ENCODE data around the gene KDM4D.

The KDM4D gene

DNA sequence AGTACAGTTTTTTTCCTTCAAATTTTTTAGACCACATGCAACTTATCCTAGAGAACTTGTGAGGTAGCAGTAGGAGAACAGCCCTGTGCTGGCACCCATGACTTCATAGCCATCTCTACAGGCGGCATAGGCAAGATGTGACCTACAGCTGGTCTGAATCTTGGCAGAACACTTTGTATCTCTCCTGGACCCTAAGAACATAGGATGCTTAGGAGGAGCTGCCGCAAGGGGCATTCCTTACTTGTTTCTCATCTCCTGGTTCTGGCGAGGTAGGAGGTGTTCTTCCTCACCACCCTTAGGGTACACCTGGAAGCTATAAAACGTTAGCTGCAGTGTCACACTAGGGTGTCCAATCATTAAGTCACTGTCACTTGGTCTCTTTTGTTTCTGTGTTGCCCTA, 16.5 kb upstream of the KDM4D start:
- no peak overlapping the region for H3K27ac ChIP-seq (ENCODE audit: insufficient read depth, low read length, poor library complexity, severe bottlenecking)
- no peaks in the 10 kb centered on the region for H3K9me3 ChIP-seq (ENCODE audit: control insufficient read depth, low read length)
- H3K27me3 ChIP-seq (replicated peaks; ENCODE audit: control insufficient read depth, insufficient read depth, low read length, poor library complexity, severe bottlenecking) = no peaks in the 10 kb centered on the region
- peaks cover 17% of the 10 kb centered on the region for H3K36me3 ChIP-seq (ENCODE audit: control insufficient read depth, insufficient read depth, low read length)
- no peaks in the 10 kb centered on the region for H3K4me1 ChIP-seq (ENCODE audit: control insufficient read depth, insufficient read depth, low read length, poor library complexity, severe bottlenecking)
- DNase-seq = no peak
- H3K4me3 ChIP-seq (ENCODE audit: insufficient read depth, low read depth, low read length, poor library complexity, severe bottlenecking) = no peak overlapping the region

- Histone ChIP-seq H3K27me3 (replicated peaks; ENCODE audit: control insufficient read depth, insufficient read depth, low read length, poor library complexity, severe bottlenecking) (no peaks in the 10 kb centered on the region), H3K36me3 (ENCODE audit: control insufficient read depth, insufficient read depth, low read length) (peaks cover 29% of the 10 kb centered on the region), H3K4me3 (ENCODE audit: insufficient read depth, low read depth, low read length, poor library complexity, severe bottlenecking) (no peak overlapping the region), H3K27ac (ENCODE audit: insufficient read depth, low read length, poor library complexity, severe bottlenecking) (no peak overlapping the region), H3K4me1 (ENCODE audit: control insufficient read depth, insufficient read depth, low read length, poor library complexity, severe bottlenecking) (no peaks in the 10 kb centered on the region), H3K9me3 (ENCODE audit: control insufficient read depth, low read length) (no peaks in the 10 kb centered on the region)
- DNase-seq = no peak
Measured at GRCh38 chr11:94958121-94958696, 15.3 kb upstream of the KDM4D start.

DNA sequence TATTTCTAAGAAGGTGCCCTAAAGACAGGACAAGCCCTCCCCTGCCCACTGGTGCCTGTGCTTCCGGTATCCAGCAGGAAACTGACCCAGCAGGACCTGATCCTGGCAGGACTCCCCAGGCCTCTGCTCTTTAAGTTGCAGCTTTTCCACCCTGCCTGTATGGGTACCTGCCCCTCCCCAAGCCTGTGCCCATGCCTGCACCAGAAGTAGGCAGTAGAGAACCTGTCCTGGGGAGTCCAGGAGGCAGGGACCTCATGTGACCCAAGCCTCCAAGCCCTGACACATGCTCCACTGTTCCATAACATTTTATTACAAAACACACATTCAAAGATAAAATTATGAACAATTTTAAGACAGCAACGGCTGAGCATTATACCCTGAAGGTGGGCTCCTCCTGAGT, 14.3 kb upstream of the KDM4D start:
- Histone ChIP-seq H3K27ac (ENCODE audit: insufficient read depth, low read length, poor library complexity, severe bottlenecking) (no peak overlapping the region), H3K4me1 (ENCODE audit: control insufficient read depth, insufficient read depth, low read length, poor library complexity, severe bottlenecking) (no peaks in the 10 kb centered on the region), H3K9me3 (ENCODE audit: control insufficient read depth, low read length) (no peaks in the 10 kb centered on the region), H3K4me3 (ENCODE audit: insufficient read depth, low read depth, low read length, poor library complexity, severe bottlenecking) (no peak overlapping the region), H3K36me3 (ENCODE audit: control insufficient read depth, insufficient read depth, low read length) (peaks cover 39% of the 10 kb centered on the region), H3K27me3 (replicated peaks; ENCODE audit: control insufficient read depth, insufficient read depth, low read length, poor library complexity, severe bottlenecking) (no peaks in the 10 kb centered on the region)
- DNase-seq = no peak

DNA sequence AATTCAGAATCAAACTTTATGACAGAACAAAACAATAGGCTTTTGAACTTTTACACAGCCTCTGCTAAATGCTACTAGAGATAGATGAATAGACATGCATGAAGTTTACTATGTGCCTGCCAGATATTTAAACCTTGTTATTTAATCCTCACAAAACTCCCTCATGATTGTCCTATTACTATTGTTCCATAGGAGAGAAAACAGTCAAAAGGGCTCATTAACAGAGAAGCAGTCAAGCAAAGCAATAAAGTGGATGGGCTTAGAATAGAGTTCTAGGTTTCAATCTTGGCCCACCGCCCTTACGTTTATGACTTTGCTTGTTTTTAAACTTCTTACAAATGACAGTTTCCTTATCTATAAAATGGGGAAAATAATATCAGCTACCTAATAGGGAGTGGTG, 13.0 kb upstream of the KDM4D start:
- no peak overlapping the region for H3K27ac ChIP-seq (ENCODE audit: insufficient read depth, low read length, poor library complexity, severe bottlenecking)
- H3K4me3 ChIP-seq (ENCODE audit: insufficient read depth, low read depth, low read length, poor library complexity, severe bottlenecking) = no peak overlapping the region
- peaks cover 51% of the 10 kb centered on the region for H3K36me3 ChIP-seq (ENCODE audit: control insufficient read depth, insufficient read depth, low read length)
- H3K27me3 ChIP-seq (replicated peaks; ENCODE audit: control insufficient read depth, insufficient read depth, low read length, poor library complexity, severe bottlenecking) = no peaks in the 10 kb centered on the region
- no peaks in the 10 kb centered on the region for H3K4me1 ChIP-seq (ENCODE audit: control insufficient read depth, insufficient read depth, low read length, poor library complexity, severe bottlenecking)
- no peaks in the 10 kb centered on the region for H3K9me3 ChIP-seq (ENCODE audit: control insufficient read depth, low read length)
- no peak for DNase-seq

GRCh38 chr11:94961255-94961654, 12.3 kb upstream of the KDM4D start:
- no peaks in the 10 kb centered on the region for H3K9me3 ChIP-seq (ENCODE audit: control insufficient read depth, low read length)
- DNase-seq = no peak
- H3K4me3 ChIP-seq (ENCODE audit: insufficient read depth, low read depth, low read length, poor library complexity, severe bottlenecking) = no peak overlapping the region
- no peaks in the 10 kb centered on the region for H3K4me1 ChIP-seq (ENCODE audit: control insufficient read depth, insufficient read depth, low read length, poor library complexity, severe bottlenecking)
- peaks cover 59% of the 10 kb centered on the region for H3K36me3 ChIP-seq (ENCODE audit: control insufficient read depth, insufficient read depth, low read length)
- H3K27me3 ChIP-seq (replicated peaks; ENCODE audit: control insufficient read depth, insufficient read depth, low read length, poor library complexity, severe bottlenecking) = no peaks in the 10 kb centered on the region
- H3K27ac ChIP-seq (ENCODE audit: insufficient read depth, low read length, poor library complexity, severe bottlenecking) = no peak overlapping the region

DNA sequence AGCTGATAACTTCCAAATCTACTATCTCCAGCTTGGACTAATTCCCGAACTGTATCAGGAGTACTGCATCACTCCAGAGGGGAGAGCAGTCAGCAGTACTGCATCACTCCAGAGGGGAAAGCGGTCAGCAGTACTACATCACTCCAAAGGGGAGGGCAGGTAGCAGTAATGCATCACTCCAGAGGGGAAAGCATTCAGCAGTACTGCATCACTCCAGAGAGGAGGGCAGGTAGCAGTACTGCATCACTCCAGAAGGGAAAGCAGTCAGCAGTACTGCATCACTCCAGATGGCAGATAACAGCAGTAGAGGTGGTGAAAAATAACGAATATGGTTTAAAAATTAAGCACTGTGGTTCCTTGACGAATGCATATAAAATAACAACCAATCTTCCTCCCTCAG, 8.6 kb upstream of the KDM4D start:
- DNase-seq = no peak
- Histone ChIP-seq H3K9me3 (ENCODE audit: control insufficient read depth, low read length) (no peaks in the 10 kb centered on the region), H3K27me3 (replicated peaks; ENCODE audit: control insufficient read depth, insufficient read depth, low read length, poor library complexity, severe bottlenecking) (no peaks in the 10 kb centered on the region), H3K36me3 (ENCODE audit: control insufficient read depth, insufficient read depth, low read length) (peaks cover 87% of the 10 kb centered on the region), H3K27ac (ENCODE audit: insufficient read depth, low read length, poor library complexity, severe bottlenecking) (no peak overlapping the region), H3K4me1 (ENCODE audit: control insufficient read depth, insufficient read depth, low read length, poor library complexity, severe bottlenecking) (no peaks in the 10 kb centered on the region), H3K4me3 (ENCODE audit: insufficient read depth, low read depth, low read length, poor library complexity, severe bottlenecking) (no peak overlapping the region)

DNA sequence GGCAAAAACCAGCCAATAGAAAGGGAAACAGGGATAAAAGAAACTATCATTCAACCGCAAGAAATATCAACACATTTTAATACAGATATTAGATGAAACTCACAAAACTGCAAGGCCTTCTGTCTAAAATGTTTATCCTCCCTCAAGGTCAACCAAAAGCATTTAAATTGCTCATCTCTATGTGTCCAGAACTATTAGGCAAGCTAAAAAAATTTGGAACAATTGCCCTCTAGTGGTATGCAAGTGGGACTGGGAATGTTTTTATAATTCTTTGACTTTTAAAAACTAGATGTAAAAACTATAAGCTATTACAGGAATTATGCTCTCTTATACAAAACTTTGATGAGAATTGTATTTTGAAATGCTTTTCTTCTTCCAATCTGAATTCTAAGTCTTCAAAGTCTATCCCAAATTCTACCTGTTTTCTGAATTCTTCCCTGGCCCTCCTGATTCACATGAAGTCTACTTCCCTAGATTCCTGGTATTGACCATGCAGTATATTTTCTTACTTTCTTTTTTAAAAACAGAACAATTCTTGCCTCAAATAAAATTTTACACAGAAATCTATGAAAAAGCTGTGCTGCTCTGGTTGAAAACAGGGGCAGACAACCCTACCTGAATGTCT, 5.1 kb upstream of the KDM4D start:
- no peak overlapping the region for H3K27ac ChIP-seq (ENCODE audit: insufficient read depth, low read length, poor library complexity, severe bottlenecking)
- no peaks in the 10 kb centered on the region for H3K27me3 ChIP-seq (replicated peaks; ENCODE audit: control insufficient read depth, insufficient read depth, low read length, poor library complexity, severe bottlenecking)
- H3K4me3 ChIP-seq (ENCODE audit: insufficient read depth, low read depth, low read length, poor library complexity, severe bottlenecking) = no peak overlapping the region
- no peaks in the 10 kb centered on the region for H3K9me3 ChIP-seq (ENCODE audit: control insufficient read depth, low read length)
- DNase-seq = no peak
- H3K36me3 ChIP-seq (ENCODE audit: control insufficient read depth, insufficient read depth, low read length) = peaks cover 71% of the 10 kb centered on the region
- peaks cover 5% of the 10 kb centered on the region for H3K4me1 ChIP-seq (ENCODE audit: control insufficient read depth, insufficient read depth, low read length, poor library complexity, severe bottlenecking)

- peak overlapping the region; percentile 80 for H3K27ac ChIP-seq (ENCODE audit: insufficient read depth, low read length, poor library complexity, severe bottlenecking)
- no peak for DNase-seq
- H3K36me3 ChIP-seq (ENCODE audit: control insufficient read depth, insufficient read depth, low read length) = peaks cover 36% of the 10 kb centered on the region
- no peaks in the 10 kb centered on the region for H3K27me3 ChIP-seq (replicated peaks; ENCODE audit: control insufficient read depth, insufficient read depth, low read length, poor library complexity, severe bottlenecking)
- H3K4me1 ChIP-seq (ENCODE audit: control insufficient read depth, insufficient read depth, low read length, poor library complexity, severe bottlenecking) = peaks cover 5% of the 10 kb centered on the region
- no peaks in the 10 kb centered on the region for H3K9me3 ChIP-seq (ENCODE audit: control insufficient read depth, low read length)
- peak overlapping the region; percentile 75 for H3K4me3 ChIP-seq (ENCODE audit: insufficient read depth, low read depth, low read length, poor library complexity, severe bottlenecking)
Measured at GRCh38 chr11:94972700-94973098, 810 bp upstream of the KDM4D start.

DNA sequence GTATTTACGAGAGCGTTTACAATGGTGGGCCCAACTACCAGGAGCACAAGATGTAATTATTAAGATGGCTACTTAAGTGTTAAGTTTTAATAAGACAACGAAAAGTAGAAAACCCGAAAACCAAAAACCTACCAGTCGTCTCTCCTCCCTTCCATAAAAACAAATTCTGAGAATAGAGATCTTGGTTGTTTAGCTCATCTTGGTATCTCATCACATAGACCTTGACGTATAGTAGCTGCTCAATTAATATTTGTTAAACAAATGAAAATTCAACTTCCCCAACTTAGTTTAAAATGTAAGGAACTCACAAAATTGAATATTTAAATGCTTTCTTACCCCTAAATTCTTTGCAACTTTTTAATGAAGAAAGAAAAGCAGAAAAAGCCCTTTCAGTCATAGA, 669 bp downstream of the KDM4D start:
- peaks cover 5% of the 10 kb centered on the region for H3K4me1 ChIP-seq (ENCODE audit: control insufficient read depth, insufficient read depth, low read length, poor library complexity, severe bottlenecking)

GRCh38 chr11:94975599-94975998, 2.1 kb downstream of the KDM4D start:
- Histone ChIP-seq H3K9me3 (ENCODE audit: control insufficient read depth, low read length) (no peaks in the 10 kb centered on the region), H3K36me3 (ENCODE audit: control insufficient read depth, insufficient read depth, low read length) (peaks cover 9% of the 10 kb centered on the region), H3K27me3 (replicated peaks; ENCODE audit: control insufficient read depth, insufficient read depth, low read length, poor library complexity, severe bottlenecking) (no peaks in the 10 kb centered on the region), H3K4me3 (ENCODE audit: insufficient read depth, low read depth, low read length, poor library complexity, severe bottlenecking) (no peak overlapping the region), H3K27ac (ENCODE audit: insufficient read depth, low read length, poor library complexity, severe bottlenecking) (no peak overlapping the region), H3K4me1 (ENCODE audit: control insufficient read depth, insufficient read depth, low read length, poor library complexity, severe bottlenecking) (peaks cover 5% of the 10 kb centered on the region)
- DNase-seq = no peak

More for the DNA sequence above, 669 bp downstream of the KDM4D start:
- H3K9me3 ChIP-seq (ENCODE audit: control insufficient read depth, low read length) = no peaks in the 10 kb centered on the region
- H3K27ac ChIP-seq (ENCODE audit: insufficient read depth, low read length, poor library complexity, severe bottlenecking) = no peak overlapping the region
- no peaks in the 10 kb centered on the region for H3K27me3 ChIP-seq (replicated peaks; ENCODE audit: control insufficient read depth, insufficient read depth, low read length, poor library complexity, severe bottlenecking)
- DNase-seq = no peak
- peaks cover 23% of the 10 kb centered on the region for H3K36me3 ChIP-seq (ENCODE audit: control insufficient read depth, insufficient read depth, low read length)
- peak overlapping the region; percentile 75 for H3K4me3 ChIP-seq (ENCODE audit: insufficient read depth, low read depth, low read length, poor library complexity, severe bottlenecking)
